H1 (cell line): ENCODE measurements around the gene RPL39L. TPM values are rescaled to one million over a fixed set of nuclear protein-coding genes. Genes with fewer than 3 reads are reported as not detected.
A peak's percentile ranks its signal among the peaks of the same experiment; 100 is the strongest.

Experiments used
- BRCA1 ChIP-seq: IDR thresholded peaks from 2 replicates; pipeline ENCODE4 v1.6.1; 2012; ENCODE audit warnings: low read depth, low read length, improper control_type of control experiment
- CEBPB ChIP-seq: IDR thresholded peaks from 2 replicates; pipeline ENCODE4 v1.6.1; 2012; ENCODE audit warnings: low read depth, low read length
- CREB1 ChIP-seq: IDR thresholded peaks from 2 replicates; pipeline ENCODE4 v1.6.1; 2012; ENCODE audit warnings: inconsistent platforms
- CTBP2 ChIP-seq: IDR thresholded peaks from 2 replicates; pipeline ENCODE4 v1.7.0; 2011; ENCODE audit warnings: borderline replicate concordance, mild to moderate bottlenecking, moderate library complexity, mixed read lengths, low read length; ENCODE audit not compliant: insufficient read depth, insufficient read length
- CTCF ChIP-seq, 3 experiments: IDR thresholded peaks; 1 replicate in 2 of 3; 2 replicates in 1 of 3; pipeline versions ENCODE4 v1.5.1 to v1.6.1; 2011; ENCODE audit warnings: low read length in 3 of 3, mild to moderate bottlenecking in 3 of 3, inconsistent platforms in 2 of 3, low read depth in 1 of 3, moderate library complexity in 1 of 3; ENCODE audit not compliant: insufficient read depth in 1 of 3; ENCODE audit errors: control extremely low read depth in 1 of 3
- GTF2F1 ChIP-seq: IDR thresholded peaks from 2 replicates; pipeline ENCODE4 v1.6.1; 2012; ENCODE audit warnings: low read depth, low read length, improper control_type of control experiment, borderline replicate concordance
- JUND ChIP-seq: IDR thresholded peaks from 2 replicates; pipeline ENCODE4 v1.6.1; 2011; ENCODE audit warnings: mild to moderate bottlenecking, improper control_type of control experiment, low read length
- KDM4A ChIP-seq: IDR thresholded peaks from one replicate; pipeline ENCODE4 v1.7.1; 2012; ENCODE audit warnings: low read depth, mild to moderate bottlenecking, moderate library complexity, low read length, inconsistent platforms; ENCODE audit not compliant: severe bottlenecking
- MAFK ChIP-seq: IDR thresholded peaks from 2 replicates; pipeline ENCODE4 v1.6.1; 2012; ENCODE audit warnings: low read depth, mild to moderate bottlenecking, improper control_type of control experiment, low read length
- RAD21 ChIP-seq, 2 experiments: IDR thresholded peaks in 1 of 2; conservative IDR thresholded peaks in 1 of 2; 2 replicates each; pipeline ENCODE4 v1.6.1; 2011; ENCODE audit warnings: low read depth in 2 of 2, low read length in 2 of 2, improper control_type of control experiment in 1 of 2, inconsistent platforms in 1 of 2, mild to moderate bottlenecking in 1 of 2, moderate library complexity in 1 of 2
- SIN3A ChIP-seq, 2 experiments: IDR thresholded peaks in 1 of 2; conservative IDR thresholded peaks in 1 of 2; 2 replicates each; pipeline ENCODE4 v1.6.1; 2011 to 2012; ENCODE audit warnings: low read length in 2 of 2, improper control_type of control experiment in 1 of 2, low read depth in 1 of 2, mild to moderate bottlenecking in 1 of 2
- SP1 ChIP-seq: IDR thresholded peaks from 2 replicates; pipeline ENCODE4 v1.6.1; 2011; ENCODE audit warnings: low read depth, low read length
- SP2 ChIP-seq: IDR thresholded peaks from 2 replicates; pipeline ENCODE4 v1.6.1; 2012; ENCODE audit warnings: mild to moderate bottlenecking, low read length, inconsistent platforms
- SP4 ChIP-seq: IDR thresholded peaks from 2 replicates; pipeline ENCODE4 v1.6.1; 2012; ENCODE audit warnings: low read length, inconsistent platforms
- SRF ChIP-seq: IDR thresholded peaks from 2 replicates; pipeline ENCODE4 v1.6.1; 2011; ENCODE audit warnings: mild to moderate bottlenecking, low read depth, low read length, moderate library complexity
- SUZ12 ChIP-seq: fragments of 200-600 bp; sonication (generic); IDR thresholded peaks from 2 replicates; pipeline ENCODE4 v1.6.1; 2012; ENCODE audit warnings: mild to moderate bottlenecking, inconsistent platforms, low read length, moderate library complexity, mixed read lengths
- TAF1 ChIP-seq: IDR thresholded peaks from 2 replicates; pipeline ENCODE4 v1.6.1; 2011; ENCODE audit warnings: mild to moderate bottlenecking, low read depth, low read length
- TCF12 ChIP-seq: IDR thresholded peaks from 2 replicates; pipeline ENCODE4 v1.6.1; 2011; ENCODE audit warnings: low read depth, mild to moderate bottlenecking, low read length
- USF2 ChIP-seq: IDR thresholded peaks from 2 replicates; pipeline ENCODE4 v1.6.1; 2011; ENCODE audit warnings: low read length, improper control_type of control experiment
- polyA plus RNA-seq, 7 experiments: library from polyadenylated mRNA; depleted of rRNA in 3 of 7; stranded (reverse) in 5 of 7; unstranded in 2 of 7; fragments of >200 nt in 5 of 7; fragments of 200-250 nt in 2 of 7; gene quantifications; 1 replicate in 5 of 7; 2 replicates in 1 of 7; 4 replicates in 1 of 7; pipeline versions ENCODE4 v1.2.1 to v1.2.3, GENCODE V29; 2011 to 2013; ENCODE audit warnings: missing spikeins in 2 of 7, mixed read lengths in 2 of 7
- total RNA-seq: library from RNA; stranded (reverse); fragmentation: NEBNext Ultra II Directional; extraction: Animal tissue kit (Norgen Biotek cat#: 25700); gene quantifications from 2 replicates; pipeline ENCODE4 v1.2.1, GENCODE V29; 2021

Gene RPL39L
- total and polyA plus RNA-seq, 2 of the 8 experiments (the other 6 are each of a cell fraction or from before 2014, with no cell fraction given), result 51.8 to 67.7 TPM

- TF ChIP-seq JUND, result no peak
- no peak for TF ChIP-seq SRF
- TF ChIP-seq CREB1, result no peak
- no peak for TF ChIP-seq BRCA1
- TF ChIP-seq CTCF (IDR thresholded peaks at IDR 0.05; ENCODE audit: control extremely low read depth in 1 of 3, insufficient read depth in 1 of 3, low read depth in 1 of 3, low read length in 3 of 3), result peak in 2 of 3 experiments; percentile 46 to 64; a peak in 2 of 4 replicates
- no peak for TF ChIP-seq MAFK
- TF ChIP-seq USF2, result no peak
- peak; percentile 46 to 49 for TF ChIP-seq RAD21 (IDR thresholded peaks at IDR 0.05 in 1 of 2, conservative IDR thresholded peaks at IDR 0.05 in 1 of 2; ENCODE audit: low read depth in 2 of 2, low read length in 2 of 2)
- TF ChIP-seq SP4, result no peak
- peak; percentile 70; the same call in 1 of the 2 replicates for TF ChIP-seq CEBPB
- no peak for TF ChIP-seq GTF2F1
- TF ChIP-seq SP1, result no peak
- no peak for TF ChIP-seq CTBP2
- TF ChIP-seq KDM4A, result no peak
- 0 out of 2 replicates have a peak, but pooled peaks have one; percentile 17 for TF ChIP-seq TAF1
- TF ChIP-seq SP2, result no peak
- no peak for TF ChIP-seq SUZ12
- TF ChIP-seq TCF12, result no peak
- TF ChIP-seq SIN3A (conservative IDR thresholded peaks at IDR 0.05 in 1 of 2, IDR thresholded peaks at IDR 0.05 in 1 of 2; ENCODE audit: low read depth in 1 of 2, low read length in 2 of 2), result no peak
Observed at GRCh38 chr3:187165144-187165543, 25.8 kb upstream of the RPL39L start (continued).
